Measurements from ENCODE around the gene SPDYE2. TPM values are rescaled to one million over a fixed set of nuclear protein-coding genes. Genes with fewer than 3 reads are reported as not detected.
"Not testable (repeated sequence)": the region's sequence is repeated elsewhere in the genome, so short reads cannot be mapped to it uniquely, and the experiment has no call there.

Gene SPDYE2
- total RNA-seq, 4 donors from 2014 or later = 0.45 TPM; not detected in 3

DNA sequence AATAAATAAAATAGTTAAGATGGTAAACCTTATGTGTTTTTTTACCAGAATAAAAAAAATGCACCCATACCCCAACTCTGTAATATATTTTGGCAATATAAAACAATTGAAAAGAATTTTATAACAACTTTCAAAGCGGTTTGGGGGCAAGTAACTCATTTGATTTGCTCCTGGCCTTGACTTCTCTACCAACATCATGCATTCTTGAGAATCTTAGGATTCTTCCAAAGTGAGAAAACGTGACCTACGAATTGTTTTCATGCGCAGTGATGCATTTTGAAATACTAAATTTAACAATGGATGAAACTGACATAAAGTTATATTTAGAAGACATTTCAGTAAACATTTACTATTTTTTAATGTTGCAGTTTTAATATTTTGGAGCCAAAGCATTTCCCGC lies 30.2 kb upstream of the SPDYE2 start:
- H3K9me3 ChIP-seq; H3K4me1 ChIP-seq; DNase-seq; intact Hi-C loops (cut with DNase I); H3K27me3 ChIP-seq; H3K36me3 ChIP-seq; H3K4me3 ChIP-seq (replicated peaks in 1 of 3); H3K27ac ChIP-seq: not testable (repeated sequence)
- 90% methylated on average over 4 of the region's 5 CpGs; no CpG with 5 or more reads in 1 of the 2 donors for WGBS, 2 donors

DNA sequence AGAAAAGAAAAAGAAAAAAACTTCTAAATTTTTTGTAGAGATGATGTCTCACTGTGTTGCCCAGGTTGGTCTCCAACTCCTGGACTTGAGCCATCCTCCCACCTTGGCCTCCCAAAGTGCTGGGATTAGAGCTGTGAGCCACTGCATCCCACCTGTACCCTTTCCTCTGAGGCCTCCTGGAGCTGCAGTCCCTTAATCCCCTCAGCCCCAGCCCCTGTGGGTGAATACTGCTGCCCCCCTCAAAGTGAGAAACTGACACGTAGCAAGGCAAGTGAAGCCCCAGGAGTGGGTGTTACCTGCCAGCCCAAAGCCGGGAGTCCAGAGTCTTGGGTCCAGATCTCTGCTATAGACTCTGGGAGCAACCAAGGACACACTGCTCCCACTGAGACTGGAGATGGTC lies 26.2 kb upstream of the SPDYE2 start:
- H3K4me1 ChIP-seq; H3K9me3 ChIP-seq; intact Hi-C loops (cut with DNase I); H3K27me3 ChIP-seq; DNase-seq; H3K4me3 ChIP-seq (replicated peaks in 1 of 3); H3K36me3 ChIP-seq; H3K27ac ChIP-seq: not testable (repeated sequence)
- WGBS, 2 donors = 33% methylated on average over 1 of the region's 2 CpGs; no CpG with 5 or more reads in 1 of the 2 donors

DNA sequence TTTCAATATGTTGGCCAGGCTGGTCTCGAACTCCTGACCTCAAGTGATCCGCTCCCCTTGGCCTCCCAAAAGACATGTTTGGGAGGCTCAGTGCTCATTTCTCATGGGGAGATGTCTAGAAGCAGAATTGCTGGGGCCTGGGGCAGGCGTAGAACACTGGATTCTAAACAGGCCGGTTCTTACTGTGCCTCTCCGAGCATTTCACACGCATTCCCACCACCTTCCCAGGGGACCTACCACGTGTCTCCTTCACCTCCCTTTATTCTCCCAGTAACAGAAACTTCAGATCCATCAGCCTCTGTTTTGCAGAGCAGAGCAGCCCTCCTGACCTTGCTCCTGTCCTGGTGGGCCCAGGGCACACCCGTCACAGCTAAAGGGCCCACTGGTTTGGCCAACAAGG lies 23.8 kb upstream of the SPDYE2 start:
- H3K27ac ChIP-seq; intact Hi-C loops (cut with DNase I); H3K36me3 ChIP-seq; H3K9me3 ChIP-seq; H3K27me3 ChIP-seq; DNase-seq; H3K4me1 ChIP-seq; H3K4me3 ChIP-seq (replicated peaks in 1 of 3): not testable (repeated sequence)
- WGBS, 2 donors = 44 to 67% methylated on average over 1 of the region's 8 CpGs

DNA sequence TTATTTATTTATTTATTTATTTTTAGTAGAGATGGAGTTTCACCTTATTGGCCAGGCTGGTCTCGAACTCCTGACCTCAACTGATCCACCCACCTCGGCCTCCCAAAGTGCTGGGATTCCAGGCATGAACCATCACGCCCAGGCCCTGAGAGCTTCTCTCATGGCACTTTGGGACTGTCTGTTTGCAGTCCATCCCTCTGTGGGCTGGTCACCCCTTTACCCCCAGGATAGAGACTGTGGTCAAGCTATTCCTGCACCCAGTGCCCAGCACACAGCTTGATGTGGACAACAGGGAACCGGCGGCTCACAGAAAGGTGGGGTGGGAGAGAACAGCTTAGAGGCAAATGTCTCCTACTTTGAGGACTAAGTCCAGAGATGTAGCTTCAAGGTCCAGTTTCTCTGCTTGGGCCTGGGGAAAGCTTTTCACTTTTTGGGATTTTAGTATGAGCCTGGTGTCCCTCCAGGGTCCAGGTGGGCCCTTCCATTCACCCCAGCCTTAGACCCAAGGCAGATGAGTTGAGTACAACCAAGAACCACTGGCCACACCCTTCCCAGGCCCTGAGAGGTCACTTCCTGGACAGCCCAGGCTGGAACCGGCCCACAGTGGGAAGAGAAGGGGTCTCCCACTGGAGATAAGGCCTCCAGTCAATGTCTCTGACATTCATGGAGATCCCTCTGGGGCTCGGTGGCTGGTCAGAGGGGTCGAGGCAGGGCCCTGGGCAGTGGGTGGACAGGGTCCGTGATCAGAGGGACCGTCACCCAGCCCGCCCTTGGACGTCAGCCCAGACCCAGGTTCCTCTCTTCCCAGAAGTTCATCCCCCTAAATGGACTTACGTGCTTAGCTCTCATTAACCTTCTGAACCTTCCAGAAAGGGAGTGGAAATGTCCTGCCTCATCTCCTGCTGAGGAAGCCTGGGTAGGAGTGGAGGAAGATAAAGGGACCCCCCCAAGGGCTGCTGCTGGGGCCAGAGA lies 22.9 kb upstream of the SPDYE2 start:
- H3K4me1 ChIP-seq; DNase-seq; H3K27me3 ChIP-seq; H3K9me3 ChIP-seq; H3K36me3 ChIP-seq; intact Hi-C loops (cut with DNase I); H3K4me3 ChIP-seq (replicated peaks in 1 of 3); H3K27ac ChIP-seq: not testable (repeated sequence)
- 90% methylated on average over 2 of the region's 13 CpGs; no CpG with 5 or more reads in 1 of the 2 donors for WGBS, 2 donors

DNA sequence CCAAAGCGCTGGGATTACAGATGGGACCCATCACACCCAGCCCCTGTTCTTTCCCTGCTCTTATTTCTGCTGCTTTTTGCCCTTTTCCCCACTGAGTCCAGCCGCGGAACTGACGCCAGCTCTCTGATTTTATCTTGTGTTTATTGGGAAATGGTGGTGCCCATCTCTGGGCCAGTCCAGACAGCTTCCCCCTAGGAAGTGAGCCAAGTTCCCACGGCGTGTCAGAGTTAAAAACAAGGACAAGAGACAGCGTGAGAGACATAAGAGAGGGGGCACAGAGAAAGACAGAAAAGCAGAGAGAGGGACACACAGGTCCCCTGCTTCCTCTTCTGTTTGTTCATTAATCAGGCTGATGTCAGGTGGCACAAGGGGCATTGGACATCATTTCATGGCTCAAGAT lies 19.4 kb upstream of the SPDYE2 start:
- H3K9me3 ChIP-seq; H3K27me3 ChIP-seq; H3K4me1 ChIP-seq; H3K27ac ChIP-seq; H3K36me3 ChIP-seq; intact Hi-C loops (cut with DNase I); H3K4me3 ChIP-seq (replicated peaks in 1 of 3): not testable (repeated sequence)
- WGBS, 2 donors = no CpG with 5 or more reads among the region's 7 CpGs
- peak in 1 of 2 donors; percentile 9 for DNase-seq

DNA sequence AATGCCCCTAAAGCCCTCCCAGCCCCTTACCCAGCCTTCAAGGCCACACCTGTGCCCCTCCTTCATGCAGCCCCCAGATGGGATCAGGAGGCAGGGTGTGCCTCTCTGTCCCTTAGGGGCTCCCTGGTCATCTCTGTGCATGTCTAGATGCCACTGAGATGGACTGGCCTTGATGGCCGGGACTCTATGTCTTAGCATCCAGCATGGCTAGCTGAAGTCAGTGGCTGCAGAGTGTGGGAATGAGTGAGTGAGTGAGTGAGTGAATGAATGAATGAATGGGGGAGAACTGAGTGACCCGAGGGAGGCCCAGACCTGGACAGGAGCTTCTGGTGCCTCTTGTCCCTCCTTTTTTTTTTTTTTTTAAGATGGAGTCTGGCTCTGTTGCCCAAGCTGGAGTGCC lies 18.9 kb upstream of the SPDYE2 start:
- 87 to 94% methylated on average over 2 of the region's 2 CpGs for WGBS, 2 donors
- H3K9me3 ChIP-seq; H3K36me3 ChIP-seq; H3K4me1 ChIP-seq; H3K27ac ChIP-seq; H3K4me3 ChIP-seq (replicated peaks in 1 of 3); DNase-seq; H3K27me3 ChIP-seq; intact Hi-C loops (cut with DNase I): not testable (repeated sequence)

DNA sequence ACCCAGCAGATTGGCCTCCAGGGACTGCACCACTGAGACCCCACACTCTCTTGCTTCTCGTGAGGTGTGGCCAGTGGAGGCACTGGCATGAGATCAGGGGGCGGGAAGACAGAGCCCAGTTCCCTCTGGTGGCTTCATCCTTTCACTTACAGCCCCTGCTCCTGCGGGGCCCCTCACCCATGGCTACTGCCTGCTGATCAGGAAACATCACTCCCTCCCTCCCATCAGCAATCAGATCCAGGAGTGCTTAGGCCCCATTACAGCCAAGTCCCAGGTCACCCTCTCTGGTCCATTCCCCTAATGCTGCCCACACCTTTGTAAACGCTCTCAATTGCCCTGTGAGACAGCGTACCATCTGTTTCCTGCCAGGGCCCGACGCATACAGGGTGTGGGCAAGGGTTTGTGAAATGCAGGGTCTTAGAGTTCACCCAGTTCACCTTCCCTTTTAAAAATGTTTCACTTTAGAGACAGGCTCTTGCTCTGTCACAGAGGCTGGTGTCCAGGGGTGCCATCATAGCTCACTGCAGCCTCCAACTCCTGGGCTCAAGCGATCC lies 15.9 kb upstream of the SPDYE2 start:
- H3K36me3 ChIP-seq; H3K9me3 ChIP-seq; H3K27me3 ChIP-seq; H3K4me3 ChIP-seq (replicated peaks in 1 of 3); DNase-seq; H3K27ac ChIP-seq; intact Hi-C loops (cut with DNase I); H3K4me1 ChIP-seq: not testable (repeated sequence)
- 79% methylated on average over 5 of the region's 8 CpGs; no CpG with 5 or more reads in 1 of the 2 donors for WGBS, 2 donors

DNA sequence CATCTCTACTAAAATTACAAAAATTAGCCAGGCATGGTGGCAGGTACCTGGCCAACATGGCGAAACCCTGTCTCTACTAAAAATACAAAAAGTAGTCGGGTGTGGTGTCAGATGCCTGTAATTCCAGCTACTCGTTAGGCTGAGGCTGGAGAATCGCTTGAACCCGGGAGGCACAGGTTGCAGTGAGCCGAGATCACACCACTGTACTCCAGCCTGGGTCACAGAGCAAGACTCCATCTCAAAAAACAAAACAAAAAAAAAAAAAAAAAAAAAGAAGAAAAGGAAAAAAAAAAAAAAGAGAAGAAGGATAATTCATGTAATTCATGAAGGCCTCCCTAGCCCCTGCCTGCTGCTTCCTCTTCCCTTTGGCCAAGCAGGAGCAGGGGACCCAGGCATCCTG lies 10.4 kb upstream of the SPDYE2 start:
- WGBS, 2 donors = 45 to 61% methylated on average over 4 of the region's 6 CpGs
- H3K27me3 ChIP-seq; H3K36me3 ChIP-seq; intact Hi-C loops (cut with DNase I); H3K9me3 ChIP-seq; H3K4me3 ChIP-seq (replicated peaks in 1 of 3); H3K4me1 ChIP-seq; H3K27ac ChIP-seq: not testable (repeated sequence)
- peak; percentile 18 to 25 for DNase-seq

DNA sequence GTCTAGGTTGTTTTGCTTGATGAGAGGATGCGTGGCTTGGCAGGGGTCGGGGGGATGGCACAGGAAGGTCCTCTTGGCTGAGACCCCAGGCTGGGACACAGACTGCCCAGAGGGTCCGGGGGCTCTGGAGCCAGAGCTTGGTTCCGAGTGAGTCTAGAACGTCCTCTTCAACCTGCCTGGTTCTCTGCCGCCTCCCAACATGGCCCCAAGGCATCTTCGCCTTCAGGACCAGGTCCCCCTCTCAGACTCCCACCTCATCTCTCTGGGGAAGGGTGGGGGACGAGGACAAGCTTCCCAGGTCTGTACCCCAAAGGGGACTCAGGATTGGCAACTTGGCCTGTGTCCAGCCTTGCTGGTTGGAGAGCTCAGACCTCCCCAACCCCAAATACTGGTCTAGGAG lies 8.9 kb upstream of the SPDYE2 start:
- DNase-seq; intact Hi-C loops (cut with DNase I); H3K36me3 ChIP-seq; H3K4me1 ChIP-seq; H3K4me3 ChIP-seq (replicated peaks in 1 of 3); H3K9me3 ChIP-seq; H3K27ac ChIP-seq; H3K27me3 ChIP-seq: not testable (repeated sequence)
- WGBS, 2 donors = no CpG with 5 or more reads among the region's 8 CpGs

DNA sequence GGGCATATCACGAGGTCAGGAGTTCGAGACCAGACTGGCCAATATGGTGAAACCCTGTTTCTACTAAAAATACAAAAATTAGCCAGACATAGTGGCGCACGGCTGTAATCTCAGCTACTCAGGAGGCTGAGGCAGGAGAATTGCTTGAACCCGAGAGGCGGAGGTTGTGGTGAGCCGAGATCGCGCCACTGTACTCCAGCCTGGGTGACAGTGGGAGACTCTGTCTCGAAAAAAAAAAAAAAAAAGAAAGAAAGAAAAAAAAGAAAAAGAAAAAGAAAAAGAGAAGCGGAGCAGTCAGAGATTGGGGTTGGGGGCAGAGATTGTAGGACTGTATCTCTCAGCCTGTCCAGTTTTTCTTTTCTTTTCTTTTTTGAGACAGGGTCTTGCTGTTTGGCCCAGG lies 8.3 kb upstream of the SPDYE2 start:
- 80 to 94% methylated on average over 4 to 7 of the region's 11 CpGs for WGBS, 2 donors
- peak in 1 of 2 donors; percentile 4 for DNase-seq
- intact Hi-C loops (cut with DNase I); H3K4me3 ChIP-seq (replicated peaks in 1 of 3); H3K27ac ChIP-seq; H3K4me1 ChIP-seq; H3K9me3 ChIP-seq; H3K36me3 ChIP-seq; H3K27me3 ChIP-seq: not testable (repeated sequence)

DNA sequence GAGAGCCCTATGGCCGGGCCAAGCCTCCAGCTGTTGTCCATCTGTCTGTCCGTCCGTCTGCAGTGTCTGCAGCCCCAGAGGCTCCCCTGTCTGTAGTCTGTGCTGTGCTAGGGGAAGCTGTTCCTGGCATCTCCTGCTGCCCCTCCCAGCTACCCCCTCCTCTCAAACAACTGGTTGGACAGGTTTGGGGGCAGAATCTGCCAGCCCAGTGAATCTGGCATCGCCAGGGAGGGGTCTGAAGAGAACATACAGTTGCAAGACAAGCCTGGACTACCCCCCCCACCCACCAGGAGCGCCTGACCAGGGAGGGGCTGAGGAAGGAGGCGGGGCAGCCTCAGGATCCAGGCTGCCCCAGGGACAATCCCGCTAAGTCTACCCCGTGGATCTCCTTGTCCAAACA lies 7.4 kb upstream of the SPDYE2 start, which contains the start of gene UPK3BL2:
TSS of gene UPK3BL2 (minus strand) at position 101 of the 400 bp plus-strand sequence. CDS start at position 41, 60 bp downstream.
- H3K27me3 ChIP-seq; DNase-seq; intact Hi-C loops (cut with DNase I); H3K4me3 ChIP-seq (replicated peaks in 1 of 3); H3K36me3 ChIP-seq; H3K4me1 ChIP-seq; H3K9me3 ChIP-seq; H3K27ac ChIP-seq: not testable (repeated sequence)
- no CpG with 5 or more reads among the region's 8 CpGs for WGBS, 2 donors

DNA sequence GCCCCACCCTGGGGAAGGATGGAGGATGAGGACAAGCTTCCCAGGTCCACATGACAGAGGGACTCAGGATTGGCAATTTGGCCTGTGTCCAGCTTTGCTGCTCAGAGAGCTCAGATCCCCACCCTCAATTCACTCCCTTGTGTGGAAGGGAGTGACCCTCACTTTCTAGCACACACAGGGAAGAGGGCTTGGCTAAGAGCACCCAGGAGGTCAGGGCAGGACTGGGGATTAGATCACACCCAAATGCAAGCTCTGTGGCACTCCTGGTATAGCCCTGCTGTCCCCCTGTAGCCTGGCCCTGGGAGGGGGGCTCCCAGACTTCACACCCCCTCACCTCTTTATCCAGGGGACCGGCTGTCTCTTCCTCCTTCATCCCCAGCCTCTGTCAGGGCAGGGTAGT lies 6.7 kb upstream of the SPDYE2 start:
- H3K4me3 ChIP-seq (replicated peaks in 1 of 3); H3K27me3 ChIP-seq; intact Hi-C loops (cut with DNase I); DNase-seq; H3K4me1 ChIP-seq; H3K27ac ChIP-seq; H3K9me3 ChIP-seq; H3K36me3 ChIP-seq: not testable (repeated sequence)
- WGBS, 2 donors = no CpG with 5 or more reads among the region's 1 CpG

DNA sequence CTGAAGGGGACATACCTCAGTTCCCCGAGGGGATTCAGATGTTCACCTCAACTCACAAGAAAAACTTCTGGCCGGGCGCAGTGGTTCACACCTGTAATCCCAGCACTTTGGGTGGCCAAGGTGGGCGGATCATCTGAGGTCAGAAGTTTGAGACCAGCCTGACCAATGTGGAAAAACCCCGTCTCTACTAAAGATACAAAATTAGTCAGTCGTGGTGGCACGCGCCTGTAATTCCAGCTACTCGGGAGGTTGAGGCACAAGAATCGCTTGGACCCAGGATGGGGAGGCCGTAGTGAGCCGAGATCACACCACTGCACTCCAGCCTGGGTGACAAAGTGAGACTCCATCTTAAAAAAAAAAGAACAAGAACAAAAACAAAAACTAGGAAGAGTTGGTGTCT lies 5.7 kb upstream of the SPDYE2 start:
- H3K4me1 ChIP-seq; DNase-seq; intact Hi-C loops (cut with DNase I); H3K4me3 ChIP-seq (replicated peaks in 1 of 3); H3K27ac ChIP-seq; H3K36me3 ChIP-seq; H3K27me3 ChIP-seq; H3K9me3 ChIP-seq: not testable (repeated sequence)
- no CpG with 5 or more reads among the region's 12 CpGs for WGBS, 2 donors

Data from thyroid gland (tissue), 4 donors.